ENCODE measurements around the gene CERS2. TPM values are rescaled to one million over a fixed set of nuclear protein-coding genes. Genes with fewer than 3 reads are reported as not detected.

Gene CERS2
- polyA plus RNA-seq, 1 experiment: 217 TPM

DNA sequence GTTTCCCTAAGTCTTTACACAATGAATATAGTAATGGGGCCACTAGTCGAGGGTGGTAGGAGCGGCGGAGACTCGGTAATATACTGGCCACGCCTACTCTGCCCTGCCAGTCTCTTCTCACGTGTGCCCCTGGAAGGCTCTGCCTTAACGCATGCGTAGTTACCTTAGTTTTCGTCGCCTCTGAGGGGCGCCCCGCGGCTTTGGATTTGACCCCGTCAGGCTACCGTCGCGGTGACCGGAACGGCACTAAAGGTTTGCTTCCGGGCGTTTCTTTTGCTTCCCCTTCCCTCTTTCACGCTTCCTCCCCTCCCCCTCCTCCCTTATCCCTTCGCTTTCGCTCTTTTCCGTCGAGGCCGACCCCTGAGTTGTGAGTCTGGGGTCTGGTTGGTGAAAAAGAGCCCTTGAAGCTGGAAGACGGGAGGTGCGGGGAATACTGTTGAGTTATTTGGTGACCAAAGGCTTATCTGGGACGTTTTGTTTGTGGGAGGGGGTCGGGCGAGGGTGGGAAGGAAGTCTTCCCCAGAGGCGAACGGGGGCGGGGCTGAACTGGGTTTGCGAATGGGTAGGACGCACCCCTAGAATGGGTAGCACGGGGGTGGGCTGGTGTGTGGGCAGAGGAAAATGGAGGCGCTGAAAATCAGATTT lies 48.4 kb downstream of the CERS2 start, which contains the start of gene SETDB1:
TSS of gene SETDB1 (plus strand) at position 267 of the 645 bp plus-strand sequence. CDS start 1,352 bp downstream, outside the sequence.
- CTCF ChIA-PET: interaction anchor here (0.6 to 0.9 kb wide), 3 partner anchors 70 to 546 kb away, joined by 3 to 4 read pairs (median 3); no protein-coding TSS in a partner anchor
- peak within 1 kb of the TSS; percentile 70 for H3K4me3 ChIP-seq (ENCODE audit: low read depth, low read length)
- POLR2A ChIA-PET: no interaction called here
- TF ChIP-seq CTCF (IDR thresholded peaks at IDR 0.05; ENCODE audit: low read depth, low read length): 0 out of 2 replicates have a peak, but pooled peaks have one; percentile 7
- peak within 1 kb of the TSS; percentile 75 for H3K27ac ChIP-seq (ENCODE audit: low read depth, low read length)
- peaks cover 14% of the 10 kb centered on the region for H3K9me3 ChIP-seq (ENCODE audit: control insufficient read depth, insufficient read depth, low read length)
- H3K27me3 ChIP-seq (ENCODE audit: control insufficient read depth, insufficient read depth, low read length): no peaks in the 10 kb centered on the region
- peak; percentile 89 for DNase-seq (ENCODE audit: low read depth, low spot score)

DNA sequence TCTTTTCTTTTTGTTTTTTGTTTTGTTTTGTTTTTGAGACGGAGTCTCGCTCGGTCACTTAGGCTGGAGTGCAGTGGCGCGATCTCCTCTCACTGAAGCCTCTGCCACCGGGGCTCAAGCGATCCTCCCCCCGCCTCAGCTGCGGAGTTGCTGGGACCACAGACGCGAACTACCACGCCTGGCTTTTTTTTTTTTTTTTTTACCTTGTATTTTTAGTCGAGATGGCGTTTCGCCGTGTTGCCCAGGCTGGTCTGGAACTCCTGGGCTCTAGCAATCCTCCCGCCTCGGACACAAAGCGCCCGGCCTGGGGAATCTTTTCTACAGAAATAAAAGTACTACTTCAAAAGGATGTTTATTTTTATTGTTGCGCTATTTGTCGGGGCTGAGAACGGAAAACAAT lies 49.6 kb downstream of the CERS2 start:
- no peak for DNase-seq (ENCODE audit: low read depth, low spot score)
- Histone ChIP-seq H3K27ac (ENCODE audit: low read depth, low read length) (no peak overlapping the region), H3K9me3 (ENCODE audit: control insufficient read depth, insufficient read depth, low read length) (peaks cover 7% of the 10 kb centered on the region; the same call in 1 of the 2 replicates), H3K4me3 (ENCODE audit: low read depth, low read length) (no peak overlapping the region), H3K27me3 (ENCODE audit: control insufficient read depth, insufficient read depth, low read length) (no peaks in the 10 kb centered on the region)
- no peak for TF ChIP-seq CTCF (IDR thresholded peaks at IDR 0.05; ENCODE audit: low read depth, low read length)
- ChIA-PET CTCF (interaction anchor here (0.7 kb wide), 1 partner anchor 111 kb away, joined by 5 read pairs; no protein-coding TSS in a partner anchor), POLR2A (no interaction called here)

DNA sequence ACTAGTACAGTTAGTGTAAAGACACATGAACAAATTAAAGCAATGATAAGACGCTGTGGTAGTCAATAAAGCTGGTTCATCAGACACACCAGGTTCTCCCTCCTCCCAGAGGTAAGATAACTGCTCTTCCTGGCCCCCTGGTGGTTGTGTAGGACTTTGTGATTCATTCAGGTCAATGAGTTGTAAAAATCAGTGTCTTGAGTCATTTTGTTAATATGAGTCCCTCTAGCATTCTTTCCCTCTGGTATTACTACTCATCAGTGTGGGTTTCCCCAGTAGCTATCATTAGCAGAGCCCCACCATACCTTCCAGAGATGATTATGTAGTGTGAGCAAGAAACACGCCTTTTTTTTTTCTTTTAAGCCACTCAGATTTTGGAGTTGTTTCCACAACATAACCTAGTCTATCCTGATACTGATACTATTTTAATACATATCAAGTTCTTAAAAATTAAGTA lies 52.1 kb downstream of the CERS2 start:
- ChIA-PET POLR2A (no interaction called here), CTCF (interaction anchor here (0.5 to 2.3 kb wide), 35 partner anchors 9 to 362 kb away, joined by 3 to 21 read pairs (median 4); partner anchors contain the start of gene CTXND2)
- Histone ChIP-seq H3K27me3 (ENCODE audit: control insufficient read depth, insufficient read depth, low read length) (no peaks in the 10 kb centered on the region), H3K4me3 (ENCODE audit: low read depth, low read length) (no peak overlapping the region), H3K27ac (ENCODE audit: low read depth, low read length) (no peak overlapping the region), H3K9me3 (ENCODE audit: control insufficient read depth, insufficient read depth, low read length) (peaks cover 7% of the 10 kb centered on the region; the same call in 1 of the 2 replicates)
- peak; percentile 84 for TF ChIP-seq CTCF (IDR thresholded peaks at IDR 0.05; ENCODE audit: low read depth, low read length)
- peak; percentile 76 for DNase-seq (ENCODE audit: low read depth, low spot score)

GRCh38 chr1:150917387-150917786 lies 57.2 kb downstream of the CERS2 start:
- Histone ChIP-seq H3K4me3 (ENCODE audit: low read depth, low read length) (no peak overlapping the region), H3K9me3 (ENCODE audit: control insufficient read depth, insufficient read depth, low read length) (no peaks in the 10 kb centered on the region), H3K27me3 (ENCODE audit: control insufficient read depth, insufficient read depth, low read length) (no peaks in the 10 kb centered on the region), H3K27ac (ENCODE audit: low read depth, low read length) (no peak overlapping the region)
- DNase-seq (ENCODE audit: low read depth, low spot score): no peak
- ChIA-PET CTCF (interaction anchor here (0.9 kb wide), 1 partner anchor 60 kb away, joined by 3 read pairs; no protein-coding TSS in a partner anchor), POLR2A (no interaction called here)
- no peak for TF ChIP-seq CTCF (IDR thresholded peaks at IDR 0.05; ENCODE audit: low read depth, low read length)

Small RNA genes within 50 kb of the gene (small RNA-seq; reads per million reads assigned to genes)
- 1.3 reads per million for gene RNU6-884P (ENCODE audit: insufficient read length, low read depth)

Other genes starting within 250 kb of the CERS2 start
- gene CTSS, start 209.1 kb downstream of the CERS2 start, polyA plus RNA-seq (2011; rRNA removed): 5.4 and 7.1 TPM in 2 replicates
- gene CTSK, start 166.6 kb downstream of the CERS2 start, polyA plus RNA-seq (2011; rRNA removed): 65.4 and 72.5 TPM in 2 replicates
- gene ARNT, start 98.2 kb downstream of the CERS2 start, polyA plus RNA-seq (2011; rRNA removed): 34.2 and 40.9 TPM in 2 replicates
- gene CTXND2, start 87.7 kb downstream of the CERS2 start, polyA plus RNA-seq (2011; rRNA removed): not detected in 2 replicates
- gene SETDB1, start 48.5 kb downstream of the CERS2 start, polyA plus RNA-seq (2011; rRNA removed): 30.8 and 35.5 TPM in 2 replicates
- gene ANXA9, start 7.5 kb upstream of the CERS2 start, polyA plus RNA-seq (2011; rRNA removed): 0.10 and 0.21 TPM in 2 replicates
- gene MINDY1, start 32.1 kb upstream of the CERS2 start, polyA plus RNA-seq (2011; rRNA removed): 12.8 and 18.0 TPM in 2 replicates
- 18.3 and 21.7 TPM in 2 replicates for gene PRUNE1, start 33.6 kb upstream of the CERS2 start, polyA plus RNA-seq (2011; rRNA removed)
- 0.09 and 0.16 TPM in 2 replicates for gene BNIPL, start 61.8 kb upstream of the CERS2 start, polyA plus RNA-seq (2011; rRNA removed)
- gene C1orf56, start 72.9 kb upstream of the CERS2 start, polyA plus RNA-seq (2011; rRNA removed): 1.3 and 1.9 TPM in 2 replicates
- gene CDC42SE1, start 84.8 kb upstream of the CERS2 start, polyA plus RNA-seq (2011; rRNA removed): 66.3 and 70.3 TPM in 2 replicates
- gene MLLT11, start 85.6 kb upstream of the CERS2 start, polyA plus RNA-seq (2011; rRNA removed): 25.2 and 28.3 TPM in 2 replicates
- 9.8 and 10.0 TPM in 2 replicates for gene GABPB2, start 95.9 kb upstream of the CERS2 start, polyA plus RNA-seq (2011; rRNA removed)
- gene SEMA6C, start 171.8 kb upstream of the CERS2 start, polyA plus RNA-seq (2011; rRNA removed): 1.3 and 1.8 TPM in 2 replicates
- not detected in 2 replicates for gene TNFAIP8L2, start 181.8 kb upstream of the CERS2 start, polyA plus RNA-seq (2011; rRNA removed)
- gene LYSMD1, start 191.1 kb upstream of the CERS2 start, polyA plus RNA-seq (2011; rRNA removed): 9.1 and 9.6 TPM in 2 replicates
- 24.9 and 29.2 TPM in 2 replicates for gene SCNM1, start 191.3 kb upstream of the CERS2 start, polyA plus RNA-seq (2011; rRNA removed)
- gene TMOD4, start 201.1 kb upstream of the CERS2 start, polyA plus RNA-seq (2011; rRNA removed): not detected in 2 replicates
- gene VPS72, start 215.4 kb upstream of the CERS2 start, polyA plus RNA-seq (2011; rRNA removed): 66.8 and 75.1 TPM in 2 replicates
- gene PIP5K1A, start 223.7 kb upstream of the CERS2 start, polyA plus RNA-seq (2011; rRNA removed): 170 and 179 TPM in 2 replicates

Measured in AG04450 (cell line).